PFSK-1 (cell line): Measurements from ENCODE around the gene EXOC6B.

Source experiments
- FOXP2 ChIP-seq: optimal IDR thresholded peaks from 2 replicates; pipeline ENCODE3; 2011; ENCODE audit warnings: borderline replicate concordance, control low read depth, inconsistent platforms; ENCODE audit not compliant: insufficient read depth; ENCODE audit errors: extremely low read length, extremely low read depth
- POLR2AphosphoS5 ChIP-seq: IDR thresholded peaks from 2 replicates; pipeline ENCODE4 v1.6.1; 2012; ENCODE audit warnings: low read depth, mild to moderate bottlenecking, control low read depth, low read length, moderate library complexity
- SIN3A ChIP-seq: IDR thresholded peaks from 2 replicates; pipeline ENCODE4 v1.6.1; 2012; ENCODE audit warnings: mild to moderate bottlenecking, low read length, moderate library complexity, borderline replicate concordance; ENCODE audit not compliant: insufficient read depth
- TAF1 ChIP-seq: IDR thresholded peaks from 2 replicates; pipeline ENCODE4 v1.6.1; 2012; ENCODE audit warnings: low read length, control low read depth, borderline replicate concordance; ENCODE audit not compliant: insufficient read depth
- TF ChIP-seq, protein P1 (sequence below), 2 experiments: IDR thresholded peaks; 2 replicates each; pipeline versions ENCODE4 v1.6.1 to v1.8.0; 2011 to 2012; ENCODE audit warnings: low read depth in 2 of 2, low read length in 2 of 2, control low read depth in 1 of 2, inconsistent platforms in 1 of 2, mild to moderate bottlenecking in 1 of 2, moderate library complexity in 1 of 2; ENCODE audit not compliant: insufficient read depth in 1 of 2

The EXOC6B gene

DNA sequence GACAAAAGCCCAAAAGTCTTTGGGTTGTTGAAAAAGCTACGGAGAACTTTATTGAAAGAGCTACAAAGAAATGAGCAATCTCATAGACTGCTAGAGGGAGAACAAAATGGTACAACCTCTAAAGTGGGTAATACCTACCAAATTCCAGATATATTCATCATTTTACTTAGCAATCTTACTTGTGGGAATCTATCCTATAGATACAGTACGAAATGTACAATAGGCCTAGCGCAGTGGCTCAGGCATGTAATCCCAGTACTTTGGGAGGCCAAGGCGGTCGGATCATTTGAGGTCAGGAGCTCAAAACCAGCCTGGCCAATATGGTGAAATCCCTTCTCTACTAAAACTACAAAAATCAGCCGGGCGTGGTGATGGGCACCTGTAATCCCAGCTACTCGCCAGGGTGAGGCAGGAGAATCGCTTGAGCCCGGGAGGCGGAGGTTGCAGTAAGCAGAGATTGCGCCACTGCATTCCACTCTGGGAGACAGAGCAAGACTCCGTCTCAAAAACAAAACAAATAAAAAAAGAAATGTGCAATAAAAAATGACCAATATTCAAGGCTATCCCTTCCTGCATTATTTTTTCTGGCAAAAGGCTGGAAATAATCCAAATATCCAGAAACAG lies 10.1 kb downstream of the EXOC6B start:
- no peak for TF ChIP-seq SIN3A
- no peak for TF ChIP-seq FOXP2
- TF ChIP-seq POLR2AphosphoS5, result no peak
- TF ChIP-seq TAF1, result no peak
- TF ChIP-seq, protein P1, sequence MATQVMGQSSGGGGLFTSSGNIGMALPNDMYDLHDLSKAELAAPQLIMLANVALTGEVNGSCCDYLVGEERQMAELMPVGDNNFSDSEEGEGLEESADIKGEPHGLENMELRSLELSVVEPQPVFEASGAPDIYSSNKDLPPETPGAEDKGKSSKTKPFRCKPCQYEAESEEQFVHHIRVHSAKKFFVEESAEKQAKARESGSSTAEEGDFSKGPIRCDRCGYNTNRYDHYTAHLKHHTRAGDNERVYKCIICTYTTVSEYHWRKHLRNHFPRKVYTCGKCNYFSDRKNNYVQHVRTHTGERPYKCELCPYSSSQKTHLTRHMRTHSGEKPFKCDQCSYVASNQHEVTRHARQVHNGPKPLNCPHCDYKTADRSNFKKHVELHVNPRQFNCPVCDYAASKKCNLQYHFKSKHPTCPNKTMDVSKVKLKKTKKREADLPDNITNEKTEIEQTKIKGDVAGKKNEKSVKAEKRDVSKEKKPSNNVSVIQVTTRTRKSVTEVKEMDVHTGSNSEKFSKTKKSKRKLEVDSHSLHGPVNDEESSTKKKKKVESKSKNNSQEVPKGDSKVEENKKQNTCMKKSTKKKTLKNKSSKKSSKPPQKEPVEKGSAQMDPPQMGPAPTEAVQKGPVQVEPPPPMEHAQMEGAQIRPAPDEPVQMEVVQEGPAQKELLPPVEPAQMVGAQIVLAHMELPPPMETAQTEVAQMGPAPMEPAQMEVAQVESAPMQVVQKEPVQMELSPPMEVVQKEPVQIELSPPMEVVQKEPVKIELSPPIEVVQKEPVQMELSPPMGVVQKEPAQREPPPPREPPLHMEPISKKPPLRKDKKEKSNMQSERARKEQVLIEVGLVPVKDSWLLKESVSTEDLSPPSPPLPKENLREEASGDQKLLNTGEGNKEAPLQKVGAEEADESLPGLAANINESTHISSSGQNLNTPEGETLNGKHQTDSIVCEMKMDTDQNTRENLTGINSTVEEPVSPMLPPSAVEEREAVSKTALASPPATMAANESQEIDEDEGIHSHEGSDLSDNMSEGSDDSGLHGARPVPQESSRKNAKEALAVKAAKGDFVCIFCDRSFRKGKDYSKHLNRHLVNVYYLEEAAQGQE (IDR thresholded peaks at IDR 0.05; ENCODE audit: insufficient read depth in 1 of 2, low read depth in 2 of 2, low read length in 2 of 2), result no peak

DNA sequence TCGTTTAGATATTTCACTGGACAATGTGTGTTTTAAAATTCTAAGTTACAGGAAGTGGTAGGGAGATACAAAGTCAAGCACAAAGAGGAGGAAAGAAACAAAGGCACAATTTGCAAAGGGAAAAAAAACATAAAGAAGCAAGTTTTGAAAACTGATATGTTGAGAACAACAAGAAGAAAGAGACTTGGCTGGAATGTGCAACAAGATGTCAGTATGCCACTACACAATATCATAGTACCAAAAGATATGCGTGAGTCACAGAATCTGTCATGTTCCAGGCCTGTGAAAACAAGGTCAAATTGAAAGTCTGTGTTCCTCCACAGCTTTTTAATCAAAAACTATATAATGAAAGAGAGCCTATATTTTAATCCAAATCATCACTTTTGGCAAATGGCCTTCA lies 12.0 kb downstream of the EXOC6B start:
- TF ChIP-seq FOXP2, result no peak
- TF ChIP-seq, protein P1 (IDR thresholded peaks at IDR 0.05; ENCODE audit: insufficient read depth in 1 of 2, low read depth in 2 of 2, low read length in 2 of 2), result no peak
- no peak for TF ChIP-seq SIN3A
- no peak for TF ChIP-seq POLR2AphosphoS5
- no peak for TF ChIP-seq TAF1

DNA sequence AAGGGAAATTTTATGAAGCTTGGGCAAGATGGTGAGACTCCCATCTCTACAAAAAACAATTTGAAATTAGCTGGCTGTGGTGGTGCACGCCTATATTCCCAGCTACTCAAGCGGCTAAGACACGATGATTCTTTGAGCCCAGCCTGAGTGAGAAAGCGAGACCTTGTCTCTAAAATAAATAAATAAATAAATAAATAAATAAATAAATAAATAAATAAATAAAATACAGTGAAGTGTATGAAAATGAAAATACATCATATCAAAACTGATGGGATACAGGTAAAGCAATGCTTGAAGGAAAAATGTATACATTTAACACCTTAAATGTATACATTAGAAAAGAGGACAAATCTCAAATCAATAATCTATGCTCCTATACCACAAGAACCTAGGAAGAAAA lies 15.7 kb downstream of the EXOC6B start:
- TF ChIP-seq, protein P1 (IDR thresholded peaks at IDR 0.05; ENCODE audit: insufficient read depth in 1 of 2, low read depth in 2 of 2, low read length in 2 of 2), result no peak
- TF ChIP-seq TAF1 (no peak), POLR2AphosphoS5 (no peak), SIN3A (no peak), FOXP2 (no peak)

- TF ChIP-seq FOXP2 (no peak), POLR2AphosphoS5 (no peak), SIN3A (no peak), TAF1 (no peak)
- TF ChIP-seq, protein P1 (IDR thresholded peaks at IDR 0.05; ENCODE audit: insufficient read depth in 1 of 2, low read depth in 2 of 2, low read length in 2 of 2), result no peak
Observed at GRCh38 chr2:72809095-72809494, 16.7 kb downstream of the EXOC6B start.

DNA sequence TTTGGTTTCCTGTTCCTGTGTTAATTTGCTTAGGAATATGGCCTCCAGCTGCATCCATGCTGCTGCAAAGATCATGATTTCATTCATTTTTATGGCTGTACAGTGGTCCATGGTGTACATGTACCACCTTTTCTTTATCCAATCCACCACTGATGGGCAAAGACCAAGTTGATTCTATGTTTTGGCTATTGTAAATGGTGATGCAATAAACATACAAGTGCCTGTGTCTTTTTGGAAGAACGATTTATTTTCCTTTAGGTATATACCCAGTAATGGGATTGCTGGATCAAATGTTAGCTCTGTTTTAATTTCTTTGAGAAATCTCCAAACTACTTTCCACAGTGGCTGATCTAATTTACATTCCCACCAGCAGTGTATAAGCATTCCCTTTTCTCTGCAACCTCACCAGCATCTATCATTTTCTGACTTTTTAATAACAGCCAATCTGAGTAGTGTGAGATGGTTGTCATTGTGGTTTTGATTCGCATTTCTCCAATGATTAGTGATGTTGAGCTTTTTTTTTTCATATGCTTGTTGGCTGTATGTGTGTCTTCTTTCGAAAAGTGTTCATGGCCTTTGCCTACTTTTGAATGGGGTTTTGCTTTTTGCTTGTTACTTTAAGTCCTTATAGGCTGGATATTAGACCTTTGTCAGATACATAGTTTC lies 19.4 kb downstream of the EXOC6B start:
- no peak for TF ChIP-seq SIN3A
- TF ChIP-seq FOXP2, result no peak
- TF ChIP-seq POLR2AphosphoS5, result no peak
- TF ChIP-seq TAF1, result no peak
- TF ChIP-seq, protein P1 (IDR thresholded peaks at IDR 0.05; ENCODE audit: insufficient read depth in 1 of 2, low read depth in 2 of 2, low read length in 2 of 2), result no peak
